HCT116 (cell line): Measurements from ENCODE around the gene RNF130. TPM values are rescaled to one million over a fixed set of nuclear protein-coding genes. Genes with fewer than 3 reads are reported as not detected.

ENCODE experiments used
- ATAC-seq: fragments of 200-7000 bp; cut with Tn5 transposase; 2 replicates; pipeline ENCODE4 v1.9.1; 2020; ENCODE audit warnings: mild to moderate bottlenecking, moderate library complexity
- BruUV-seq: library from RNA; stranded (reverse); fragments of 400-500 nt; replicated peaks from 2 replicates; lab custom pipeline; 2021; lab: Mats Ljungman, UMichigan
- CTCF ChIA-PET: fragments of 300-600 bp; sonication (Branson Sonifier 250); formaldehyde crosslinking; loops from one replicate; lab custom pipeline; 2021; ENCODE audit warnings: antibody characterized with exemption; lab: Charles Lee
- POLR2A ChIA-PET: fragments of 300-600, 350-600 bp; sonication (Branson Sonifier 250); formaldehyde crosslinking; loops from one replicate; lab custom pipeline; 2021; ENCODE audit warnings: antibody characterized with exemption; lab: Charles Lee
- RAD21 ChIA-PET, 2 experiments: fragments of 300-600 bp; sonication (Branson Sonifier 250); formaldehyde crosslinking; loops; one replicate each; lab custom pipeline; 2023; ENCODE audit warnings: low total read pairs in 2 of 2; ENCODE audit not compliant: uncharacterized antibody in 2 of 2, unreplicated experiment in 2 of 2, low non-redundant PET in 1 of 2; lab: Charles Lee
- DNase-seq: peaks from one replicate; pipeline ENCODE4 v3.0.0-alpha.2; 2010; ENCODE audit warnings: low read depth, low spot score
- H2AFZ ChIP-seq: fragments of 200-600 bp; shearing (Covaris generic), sonication (generic); 2 replicates; pipeline ENCODE4 v1.6.1; 2017; ENCODE audit warnings: low read depth, mixed run types, mixed read lengths, antibody characterized with exemption, low read length; ENCODE audit not compliant: poor library complexity, severe bottlenecking
- H3K27ac ChIP-seq: 2 replicates; pipeline ENCODE4 v1.5.1; 2012; ENCODE audit warnings: low read depth, low read length
- H3K27me3 ChIP-seq: fragments of 200-600 bp; sonication (generic); 2 replicates; pipeline ENCODE4 v1.6.1; 2016; ENCODE audit warnings: mixed run types, low read length, mixed read lengths; ENCODE audit not compliant: insufficient read depth
- H3K36me3 ChIP-seq, 2 experiments: fragments of 200-500 bp in 1 of 2; fragments of 200-600 bp in 1 of 2; sonication (Bioruptor generic) in 1 of 2; sonication (generic) in 1 of 2; 2 replicates each; pipeline versions ENCODE4 v1.5.1 to v1.6.1; 2014 to 2016; ENCODE audit warnings: low read length in 2 of 2, inconsistent platforms in 1 of 2, mixed read lengths in 1 of 2, mixed run types in 1 of 2; ENCODE audit not compliant: insufficient read depth in 2 of 2, control insufficient read depth in 1 of 2
- H3K4me1 ChIP-seq, 2 experiments: fragments of 200-600 bp in 1 of 2; sonication (generic) in 1 of 2; 2 replicates each; pipeline versions ENCODE4 v1.5.1 to v1.6.1; 2012 to 2017; ENCODE audit warnings: low read length in 2 of 2, inconsistent platforms in 1 of 2, mild to moderate bottlenecking in 1 of 2, mixed read lengths in 1 of 2, mixed run types in 1 of 2, moderate library complexity in 1 of 2; ENCODE audit not compliant: insufficient read depth in 2 of 2, control insufficient read depth in 1 of 2
- H3K4me2 ChIP-seq: fragments of 200-600 bp; sonication (generic); 2 replicates; pipeline ENCODE4 v1.6.1; 2017; ENCODE audit warnings: mixed run types, low read length, mixed read lengths
- H3K4me3 ChIP-seq, 2 experiments: fragments of 200-600 bp in 1 of 2; sonication (generic) in 1 of 2; replicated peaks in 1 of 2; 2 replicates each; pipeline ENCODE4 v1.5.1; 2011 to 2016; ENCODE audit warnings: low read length in 2 of 2, control low read depth in 1 of 2, low read depth in 1 of 2, mild to moderate bottlenecking in 1 of 2, mixed read lengths in 1 of 2, mixed run types in 1 of 2
- H3K79me2 ChIP-seq: fragments of 200-600 bp; sonication (generic); 2 replicates; pipeline ENCODE4 v1.6.1; 2017; ENCODE audit warnings: mild to moderate bottlenecking, mixed run types, low read length, moderate library complexity, mixed read lengths; ENCODE audit not compliant: insufficient read depth
- H3K9ac ChIP-seq: fragments of 200-600 bp; sonication (generic); 2 replicates; pipeline ENCODE4 v1.6.1; 2016; ENCODE audit warnings: low read length, mixed read lengths
- H3K9me2 ChIP-seq: fragments of 200-600 bp; sonication (generic), shearing (Covaris generic); 2 replicates; pipeline ENCODE4 v1.6.1; 2017; ENCODE audit warnings: mixed run types, mild to moderate bottlenecking, moderate library complexity; ENCODE audit not compliant: insufficient read depth
- H3K9me3 ChIP-seq, 2 experiments: fragments of 200-500 bp in 1 of 2; fragments of 200-600 bp in 1 of 2; sonication (Bioruptor generic) in 1 of 2; sonication (generic) in 1 of 2; 2 replicates each; pipeline ENCODE4 v1.6.1; 2014 to 2017; ENCODE audit warnings: low read length in 2 of 2, mixed read lengths in 2 of 2, inconsistent platforms in 1 of 2, low read depth in 1 of 2, mild to moderate bottlenecking in 1 of 2, mixed run types in 1 of 2, moderate library complexity in 1 of 2; ENCODE audit not compliant: control insufficient read depth in 1 of 2, insufficient read depth in 1 of 2
- H4K20me1 ChIP-seq: fragments of 200-600 bp; sonication (generic), shearing (Covaris generic); 2 replicates; pipeline ENCODE4 v1.6.1; 2017; ENCODE audit warnings: mixed run types, mild to moderate bottlenecking, moderate library complexity; ENCODE audit not compliant: insufficient read depth
- CBX3 ChIP-seq: IDR thresholded peaks from 2 replicates; pipeline ENCODE4 v1.6.1; 2012; ENCODE audit warnings: low read depth
- CEBPB ChIP-seq: IDR thresholded peaks from 2 replicates; pipeline ENCODE4 v1.6.1; 2012; ENCODE audit warnings: low read depth
- EGR1 ChIP-seq: IDR thresholded peaks from 2 replicates; pipeline ENCODE4 v1.6.1; 2012; ENCODE audit warnings: low read depth
- ELF1 ChIP-seq: IDR thresholded peaks from 2 replicates; pipeline ENCODE4 v1.6.1; 2012; ENCODE audit warnings: low read depth, borderline replicate concordance
- EZH2phosphoT487 ChIP-seq: fragments of 200-600 bp; IDR thresholded peaks from 2 replicates; pipeline ENCODE4 v1.6.1; 2018; ENCODE audit warnings: antibody characterized with exemption, borderline replicate concordance
- JUND ChIP-seq: IDR thresholded peaks from 2 replicates; pipeline ENCODE4 v1.6.1; 2012
- POLR2A ChIP-seq: IDR thresholded peaks from 2 replicates; pipeline ENCODE4 v1.7.0; 2011; ENCODE audit warnings: borderline replicate concordance; ENCODE audit not compliant: insufficient read depth, insufficient read length; ENCODE audit errors: extremely low read depth
- POLR2AphosphoS5 ChIP-seq: IDR thresholded peaks from 2 replicates; pipeline ENCODE4 v1.6.1; 2011; ENCODE audit warnings: mild to moderate bottlenecking, low read depth, low read length, moderate library complexity
- RAD21 ChIP-seq: IDR thresholded peaks from 2 replicates; pipeline ENCODE4 v1.6.1; 2012; ENCODE audit warnings: low read depth, mild to moderate bottlenecking
- YY1 ChIP-seq: IDR thresholded peaks from 2 replicates; pipeline ENCODE4 v1.6.1; 2011; ENCODE audit warnings: low read length, low read depth, moderate library complexity, mild to moderate bottlenecking; ENCODE audit not compliant: insufficient replicate concordance; ENCODE audit errors: extremely low read depth
- ZNF274 ChIP-seq: fragments of 200-500 bp; sonication (Bioruptor generic); IDR thresholded peaks from 2 replicates; pipeline ENCODE4 v1.6.1; 2014; ENCODE audit warnings: mild to moderate bottlenecking, low read depth, low read length, inconsistent platforms
- intact Hi-C: fragments of 100-400 bp; cut with micrococcal nuclease; formaldehyde crosslinking; loops from 2 replicates; pipeline ENCODE4 v1.10.0; 2022
- total RNA-seq: library from RNA; stranded (reverse); gene quantifications from one replicate; pipeline ENCODE4 v1.2.1, GENCODE V29; 2021; ENCODE audit not compliant: unreplicated experiment
- TF ChIP-seq, protein P1 (sequence below): IDR thresholded peaks from 2 replicates; pipeline ENCODE4 v1.6.1; 2012
- TF ChIP-seq, protein P2 (sequence below): IDR thresholded peaks from 2 replicates; pipeline ENCODE4 v1.6.1; 2012
- TF ChIP-seq, protein P3 (sequence below): IDR thresholded peaks from 2 replicates; pipeline ENCODE4 v1.6.1; 2011; ENCODE audit warnings: mild to moderate bottlenecking, low read length, moderate library complexity; ENCODE audit not compliant: insufficient replicate concordance; ENCODE audit errors: extremely low read depth

Gene RNF130
- total RNA-seq, 1 experiment from 2014 or later, result 34.9 TPM

DNA sequence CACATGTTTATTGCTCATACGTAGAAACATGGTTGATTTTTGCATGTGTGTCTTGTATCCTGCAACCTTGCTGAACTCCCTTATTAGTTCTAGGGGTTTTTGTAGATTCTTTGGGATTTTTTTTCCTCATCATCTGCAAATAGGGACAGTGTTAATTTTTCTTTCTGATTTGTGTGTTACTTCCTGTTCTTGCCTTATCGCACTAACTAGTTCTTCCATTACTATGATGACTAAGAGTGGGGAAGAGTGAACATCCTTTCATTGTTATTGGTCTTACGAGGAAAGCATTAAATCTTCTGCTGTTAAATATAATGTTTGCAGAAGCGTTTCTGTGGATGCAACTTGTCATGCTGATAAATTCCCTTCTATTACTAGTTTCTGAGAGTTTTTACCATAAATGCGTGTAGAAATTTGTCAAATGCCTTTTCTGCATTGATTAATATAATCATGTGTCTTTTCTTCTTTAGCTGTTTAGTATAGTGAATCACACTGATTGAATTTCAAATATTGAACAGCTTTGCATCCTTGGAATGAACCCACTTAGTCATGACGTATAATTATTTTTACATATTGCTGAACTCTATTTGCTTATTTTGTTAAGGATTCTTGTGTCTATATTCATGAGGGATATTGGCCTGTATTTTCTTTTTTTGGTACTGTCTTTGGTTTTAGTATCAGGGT, 32.1 kb upstream of the RNF130 start:
- Histone ChIP-seq H3K9me2 (no peaks in the 10 kb centered on the region), H4K20me1 (no peaks in the 10 kb centered on the region), H3K9me3 (peaks cover 5 to 13% of the 10 kb centered on the region in 2 experiments; a peak in 2 of 4 replicates), H2AFZ (no peak overlapping the region), H3K4me2 (no peak overlapping the region), H3K27me3 (no peaks in the 10 kb centered on the region), H3K9ac (no peak overlapping the region), H3K36me3 (no peaks in the 10 kb centered on the region), H3K27ac (no peak overlapping the region), H3K79me2 (no peaks in the 10 kb centered on the region), H3K4me1 (no peaks in the 10 kb centered on the region), H3K4me3 (no peak overlapping the region)
- DNase-seq (no peak), ATAC-seq (no peak)
- BruUV-seq, result no TSS peak
- ChIA-PET POLR2A (no interaction called here), CTCF (no interaction called here), RAD21 (no interaction called here)
- TF ChIP-seq RAD21, result no peak
- TF ChIP-seq EGR1, result no peak
- TF ChIP-seq CEBPB, result no peak
- TF ChIP-seq EZH2phosphoT487, result no peak
- no peak for TF ChIP-seq POLR2A
- TF ChIP-seq, protein P1, sequence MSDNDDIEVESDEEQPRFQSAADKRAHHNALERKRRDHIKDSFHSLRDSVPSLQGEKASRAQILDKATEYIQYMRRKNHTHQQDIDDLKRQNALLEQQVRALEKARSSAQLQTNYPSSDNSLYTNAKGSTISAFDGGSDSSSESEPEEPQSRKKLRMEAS, result no peak
- no peak for TF ChIP-seq ZNF274
- TF ChIP-seq YY1, result no peak
- no peak for TF ChIP-seq JUND
- no peak for TF ChIP-seq POLR2AphosphoS5
- no peak for TF ChIP-seq CBX3
- intact Hi-C loops, result no loop called here

DNA sequence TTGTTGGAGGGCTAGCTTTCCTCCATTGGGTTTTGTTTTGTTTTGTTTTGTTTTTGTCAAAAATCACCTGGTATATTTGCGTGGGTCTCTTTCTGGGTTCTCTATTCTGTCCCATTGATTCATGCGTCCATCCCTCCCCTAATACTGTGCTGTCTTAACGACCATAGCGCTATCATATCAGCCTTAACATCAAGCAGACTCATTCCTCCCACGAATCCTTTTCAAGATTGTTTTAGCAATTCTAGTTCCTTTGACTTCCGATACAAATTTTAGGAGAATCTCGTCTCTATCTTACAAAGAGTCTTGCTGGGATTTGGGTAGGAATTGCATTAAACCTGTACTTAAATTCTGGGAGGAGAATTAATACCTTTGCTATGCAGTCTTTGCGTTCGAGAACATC, 31.1 kb upstream of the RNF130 start:
- CTCF ChIA-PET, result interaction anchor here (0.9 kb wide), 1 partner anchor 12 kb away, joined by 3 read pairs; no protein-coding TSS in a partner anchor
- RAD21 ChIA-PET, result no interaction called here
- POLR2A ChIA-PET, result no interaction called here
- TF ChIP-seq EGR1 (no peak), CBX3 (no peak), JUND (no peak), POLR2A (no peak), EZH2phosphoT487 (no peak), ELF1 (no peak), RAD21 (no peak)
- TF ChIP-seq, protein P2, sequence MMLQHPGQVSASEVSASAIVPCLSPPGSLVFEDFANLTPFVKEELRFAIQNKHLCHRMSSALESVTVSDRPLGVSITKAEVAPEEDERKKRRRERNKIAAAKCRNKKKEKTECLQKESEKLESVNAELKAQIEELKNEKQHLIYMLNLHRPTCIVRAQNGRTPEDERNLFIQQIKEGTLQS, result no peak
- TF ChIP-seq, protein P3, sequence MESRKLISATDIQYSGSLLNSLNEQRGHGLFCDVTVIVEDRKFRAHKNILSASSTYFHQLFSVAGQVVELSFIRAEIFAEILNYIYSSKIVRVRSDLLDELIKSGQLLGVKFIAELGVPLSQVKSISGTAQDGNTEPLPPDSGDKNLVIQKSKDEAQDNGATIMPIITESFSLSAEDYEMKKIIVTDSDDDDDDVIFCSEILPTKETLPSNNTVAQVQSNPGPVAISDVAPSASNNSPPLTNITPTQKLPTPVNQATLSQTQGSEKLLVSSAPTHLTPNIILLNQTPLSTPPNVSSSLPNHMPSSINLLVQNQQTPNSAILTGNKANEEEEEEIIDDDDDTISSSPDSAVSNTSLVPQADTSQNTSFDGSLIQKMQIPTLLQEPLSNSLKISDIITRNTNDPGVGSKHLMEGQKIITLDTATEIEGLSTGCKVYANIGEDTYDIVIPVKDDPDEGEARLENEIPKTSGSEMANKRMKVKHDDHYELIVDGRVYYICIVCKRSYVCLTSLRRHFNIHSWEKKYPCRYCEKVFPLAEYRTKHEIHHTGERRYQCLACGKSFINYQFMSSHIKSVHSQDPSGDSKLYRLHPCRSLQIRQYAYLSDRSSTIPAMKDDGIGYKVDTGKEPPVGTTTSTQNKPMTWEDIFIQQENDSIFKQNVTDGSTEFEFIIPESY, result no peak

More for the DNA sequence above, 31.1 kb upstream of the RNF130 start:
- H3K36me3 ChIP-seq, result no peaks in the 10 kb centered on the region
- H3K79me2 ChIP-seq, result no peaks in the 10 kb centered on the region
- no peaks in the 10 kb centered on the region for H3K27me3 ChIP-seq
- ATAC-seq (no peak), DNase-seq (no peak)
- no peak overlapping the region for H3K9ac ChIP-seq
- H3K4me2 ChIP-seq, result no peak overlapping the region
- no peaks in the 10 kb centered on the region for H3K4me1 ChIP-seq
- no peaks in the 10 kb centered on the region for H4K20me1 ChIP-seq
- H3K27ac ChIP-seq, result no peak overlapping the region
- H2AFZ ChIP-seq, result no peak overlapping the region
- peaks cover 5 to 13% of the 10 kb centered on the region in 2 experiments; a peak in 2 of 4 replicates for H3K9me3 ChIP-seq
- no peak overlapping the region for H3K4me3 ChIP-seq
- BruUV-seq, result no TSS peak
- intact Hi-C loops, result no loop called here
- H3K9me2 ChIP-seq, result no peaks in the 10 kb centered on the region
